ENCODE data around the gene PLXNA4.

The PLXNA4 gene

DNA sequence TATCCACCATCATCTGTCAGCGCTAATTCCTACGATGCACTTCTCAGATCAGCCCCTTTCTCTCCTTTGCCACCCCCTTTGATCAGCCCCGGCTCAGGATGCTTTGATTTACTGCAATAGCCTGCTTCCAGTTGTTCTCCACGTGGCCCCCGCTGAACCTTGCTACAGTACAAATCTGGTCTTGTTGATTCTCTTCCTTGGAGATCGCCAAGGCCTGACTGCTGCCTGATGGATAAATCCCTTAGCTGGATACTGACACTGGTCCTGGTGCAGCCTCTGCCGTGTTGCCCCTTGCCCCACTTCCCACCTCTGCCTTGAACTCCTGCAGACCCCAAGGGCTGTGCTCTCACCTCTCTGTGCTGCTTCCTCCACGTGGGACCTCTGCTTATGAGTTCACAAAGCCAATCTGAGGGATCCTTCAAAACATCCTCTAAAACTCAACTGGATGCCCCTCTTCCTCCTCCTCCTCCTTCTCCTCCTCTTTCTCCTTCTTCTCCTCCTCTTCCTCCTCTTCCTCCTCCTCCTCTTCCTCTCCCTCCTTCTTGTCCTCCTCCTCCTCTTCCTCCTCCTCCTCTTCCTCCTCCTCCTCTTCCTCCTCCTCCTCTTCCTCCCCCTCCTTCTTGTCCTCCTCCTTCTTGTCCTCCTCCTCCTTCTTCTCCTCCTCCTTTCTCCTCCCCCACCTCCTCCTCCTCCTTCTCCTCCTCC is 15.3 kb downstream of the PLXNA4 start:
- no peak for DNase-seq

DNA sequence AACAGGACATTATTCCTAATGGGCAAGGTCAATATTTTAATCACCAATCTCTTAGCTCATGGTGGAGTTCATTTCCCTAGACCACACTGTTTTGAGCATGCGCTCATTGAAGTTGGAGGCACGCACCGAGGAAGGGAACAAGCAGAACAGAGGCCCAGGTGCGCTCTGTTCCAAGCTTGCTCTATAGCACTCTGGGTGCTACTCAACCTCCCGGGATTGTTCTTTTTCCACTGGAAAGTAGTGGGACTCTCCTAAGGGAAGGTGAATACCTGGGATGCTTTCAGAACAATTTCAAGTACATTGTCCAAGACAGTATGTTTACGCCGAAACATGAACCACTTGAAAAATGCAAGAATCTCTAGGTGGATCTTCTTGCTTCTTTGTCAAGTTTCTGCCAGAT is 16.2 kb downstream of the PLXNA4 start:
- DNase-seq: no peak

DNA sequence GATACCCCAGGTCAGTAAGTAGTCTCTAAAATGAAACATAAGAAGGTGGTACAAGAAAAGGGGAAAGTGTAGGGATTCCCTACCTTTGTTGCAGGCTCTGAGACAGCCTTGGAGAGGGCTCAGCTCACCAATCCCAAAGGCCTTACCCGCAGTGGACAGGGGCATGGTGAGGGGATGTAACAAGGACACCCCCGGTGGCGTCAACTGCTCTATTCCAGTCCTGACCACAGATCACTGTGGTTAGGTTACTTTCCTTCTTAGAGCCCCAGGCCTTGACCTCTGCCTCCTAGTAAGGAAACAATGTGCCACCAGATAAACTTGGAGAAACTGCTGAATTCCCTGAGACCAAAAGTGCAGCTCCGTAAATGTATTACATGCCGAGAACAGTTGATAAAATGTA is 17.5 kb downstream of the PLXNA4 start:
- DNase-seq: no peak

DNA sequence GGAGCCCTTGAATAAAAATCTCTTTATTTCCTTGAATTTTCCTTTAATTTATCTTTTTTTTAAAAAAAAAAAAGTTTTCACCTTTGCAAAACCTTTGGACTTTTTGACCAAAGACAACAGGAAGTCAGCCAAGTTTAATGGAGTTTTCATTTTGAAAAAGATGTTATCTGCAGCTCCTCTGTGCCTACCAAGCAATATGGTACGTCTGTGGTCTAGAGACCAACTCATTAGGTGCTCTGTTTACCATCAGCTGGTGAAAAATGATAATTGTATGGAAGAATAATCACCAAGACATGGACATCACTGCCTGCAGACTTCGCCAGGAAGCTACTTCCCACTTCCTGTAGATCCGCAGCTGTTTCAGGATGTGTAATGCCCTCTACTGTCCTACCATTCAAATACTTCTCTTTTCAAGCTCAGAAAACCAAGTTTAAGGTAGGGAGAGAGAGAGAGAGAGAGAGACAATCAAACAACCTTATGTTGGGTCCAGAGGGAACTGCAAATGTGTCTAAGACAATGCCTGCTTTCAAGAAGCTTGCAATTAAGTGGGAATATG is 18.7 kb downstream of the PLXNA4 start:
- peak; percentile 49 for DNase-seq

DNA sequence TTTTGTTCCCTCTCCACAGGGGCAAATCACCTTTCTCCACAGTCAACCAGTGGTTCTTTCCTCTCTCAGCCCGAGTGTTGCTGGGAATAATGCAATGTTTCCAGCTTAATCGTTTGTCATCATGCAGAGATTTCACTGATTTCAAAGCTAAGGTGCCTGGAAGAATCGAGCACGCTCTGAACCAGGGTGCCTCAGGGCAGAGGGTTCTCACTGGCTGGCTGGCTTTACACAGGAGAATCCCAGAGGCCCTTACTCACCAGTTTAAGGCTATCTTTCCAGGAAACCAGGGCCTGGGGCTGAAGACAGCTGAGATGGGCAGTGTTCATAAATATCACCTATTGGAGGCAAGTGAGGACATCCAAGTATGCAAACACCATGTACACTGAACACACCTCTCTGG is 21.8 kb downstream of the PLXNA4 start:
- DNase-seq: no peak

DNA sequence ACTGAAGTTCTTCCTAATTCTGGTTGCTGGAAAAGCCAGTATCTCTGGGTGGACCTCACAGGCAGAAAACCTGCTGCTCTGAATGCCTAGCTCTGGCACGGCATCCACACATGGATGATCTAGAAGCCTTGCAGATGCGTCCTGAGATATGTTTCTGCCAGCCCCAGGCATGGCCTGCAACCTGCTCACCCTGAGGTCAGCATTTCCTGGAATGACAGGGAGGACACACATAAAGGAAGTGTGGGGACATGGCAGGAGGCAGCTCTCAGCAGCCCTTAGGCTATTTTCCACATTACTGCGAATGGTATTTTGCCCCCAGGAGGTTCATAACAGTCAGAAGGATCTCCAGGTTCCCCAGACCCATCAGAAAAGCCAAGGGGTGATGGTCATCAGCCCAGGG is 23.2 kb downstream of the PLXNA4 start:
- DNase-seq: no peak

DNA sequence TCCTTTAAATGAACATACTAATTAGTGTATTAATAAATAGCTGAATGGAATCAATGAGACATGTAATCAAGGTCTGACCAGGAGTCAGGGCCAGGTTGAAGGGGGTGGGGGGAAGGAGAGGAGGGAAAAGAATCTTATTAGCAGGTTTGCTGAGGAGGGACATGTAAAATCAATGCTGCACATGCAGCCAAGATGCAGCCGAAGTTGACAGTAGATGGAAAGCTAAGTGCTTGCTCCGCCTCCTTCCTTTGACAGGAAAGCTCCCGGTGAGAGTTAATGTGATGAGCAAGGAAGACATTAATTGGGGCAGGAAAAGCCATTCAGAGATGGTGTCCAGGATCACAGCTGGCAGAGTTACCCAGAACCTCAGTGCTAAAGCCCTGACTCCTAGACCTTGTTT is 24.4 kb downstream of the PLXNA4 start:
- DNase-seq: no peak

DNA sequence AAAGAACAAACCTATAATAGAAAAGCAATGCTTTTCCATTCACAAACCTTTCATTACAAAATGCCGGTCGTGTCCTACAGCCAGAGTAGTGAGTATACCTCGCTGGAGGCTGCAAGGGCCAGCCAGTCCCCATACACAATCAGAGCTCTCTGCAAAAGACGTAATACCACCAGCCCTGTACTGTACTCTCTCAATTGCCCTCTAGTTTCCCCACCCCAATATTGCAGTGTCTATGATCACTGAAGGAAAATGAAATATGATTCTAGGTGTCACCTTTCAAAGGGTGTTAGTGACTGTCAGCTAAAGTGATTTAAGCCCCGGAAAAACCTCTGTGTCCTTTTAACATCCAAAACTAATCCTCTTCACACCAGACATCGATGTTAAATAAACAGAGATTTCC is 24.8 kb downstream of the PLXNA4 start:
- DNase-seq: no peak

DNA sequence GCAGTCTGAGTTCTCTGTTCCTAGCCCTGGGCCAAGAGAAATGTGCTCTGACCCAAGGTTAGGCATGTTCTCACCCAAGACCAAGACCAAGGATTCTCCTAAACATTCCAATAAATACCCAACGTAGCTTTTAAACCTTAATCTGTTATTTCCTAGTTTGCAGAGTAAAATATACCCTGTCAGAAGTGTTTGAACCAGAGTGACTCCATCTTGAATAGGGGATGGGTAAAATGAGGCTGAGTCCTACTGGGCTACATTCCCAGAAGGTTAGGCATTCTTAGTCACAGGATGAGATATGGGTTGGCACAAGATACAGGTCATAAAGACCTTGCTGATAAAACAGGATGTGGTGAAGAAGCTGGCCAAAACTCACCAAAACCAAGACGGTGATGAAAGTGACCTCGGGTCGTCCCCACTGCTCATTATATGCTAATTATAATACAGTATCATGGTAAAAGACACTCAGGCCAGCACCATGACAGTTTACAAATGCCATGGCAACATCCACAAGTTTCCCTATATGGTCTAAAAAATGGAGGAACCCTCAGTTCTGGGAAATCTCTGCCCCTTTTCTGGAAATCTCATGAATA is 27.7 kb downstream of the PLXNA4 start:
- DNase-seq: no peak

DNA sequence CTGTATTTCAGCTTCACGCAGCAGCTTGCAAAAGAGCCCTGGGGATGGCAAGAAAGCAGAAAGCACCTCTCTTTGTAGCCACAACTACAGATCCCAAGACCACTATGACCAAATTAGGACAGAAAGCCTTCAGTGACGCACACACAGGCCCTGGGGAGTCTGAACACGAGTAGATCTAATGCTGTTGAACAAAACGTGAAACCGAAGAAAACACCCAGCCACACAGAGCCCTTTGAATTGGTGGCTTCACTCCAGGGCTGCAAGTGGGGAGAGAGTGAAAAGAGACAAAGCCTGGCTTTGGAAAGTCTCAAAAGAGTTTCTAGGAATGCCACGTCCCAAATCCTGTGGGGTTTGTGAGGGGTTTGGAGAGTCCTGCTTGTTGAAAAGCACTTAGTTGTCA is 28.4 kb downstream of the PLXNA4 start:
- no peak for DNase-seq

DNA sequence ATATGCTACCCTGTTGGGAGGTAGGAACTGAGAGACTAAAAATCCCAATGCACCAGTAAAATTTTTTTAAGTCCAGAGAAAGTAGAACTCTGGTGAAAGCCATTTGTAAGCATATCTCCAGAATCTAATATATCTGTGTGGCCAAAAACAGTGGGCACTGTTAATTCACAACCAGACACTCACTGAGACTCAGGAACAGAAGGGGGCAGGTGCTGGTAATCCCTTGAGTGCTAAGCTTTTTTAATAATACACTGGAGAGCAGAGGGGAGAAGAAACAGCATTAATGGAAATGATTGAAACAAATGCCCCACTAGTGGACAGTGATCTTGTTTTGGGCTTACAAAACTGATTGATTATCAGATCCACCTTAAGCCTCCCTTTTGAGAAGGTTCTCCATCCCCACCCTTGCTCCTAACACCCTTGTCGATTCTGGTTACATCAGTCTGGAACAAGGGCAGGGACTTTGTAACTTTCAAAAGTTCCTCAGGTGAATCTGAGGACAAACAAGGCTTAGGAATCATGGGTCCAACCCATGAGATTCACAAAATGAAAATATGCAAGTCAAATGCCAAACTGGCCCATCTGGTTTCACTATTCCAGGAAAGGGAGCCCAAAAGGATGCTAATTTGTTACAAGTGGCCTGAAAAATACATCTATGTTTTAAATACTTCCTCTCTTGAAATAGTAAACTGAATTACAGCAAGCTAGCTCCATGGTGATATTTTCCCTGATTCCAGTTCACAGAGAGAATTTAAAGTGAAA is 29.7 kb downstream of the PLXNA4 start:
- no peak for DNase-seq

DNA sequence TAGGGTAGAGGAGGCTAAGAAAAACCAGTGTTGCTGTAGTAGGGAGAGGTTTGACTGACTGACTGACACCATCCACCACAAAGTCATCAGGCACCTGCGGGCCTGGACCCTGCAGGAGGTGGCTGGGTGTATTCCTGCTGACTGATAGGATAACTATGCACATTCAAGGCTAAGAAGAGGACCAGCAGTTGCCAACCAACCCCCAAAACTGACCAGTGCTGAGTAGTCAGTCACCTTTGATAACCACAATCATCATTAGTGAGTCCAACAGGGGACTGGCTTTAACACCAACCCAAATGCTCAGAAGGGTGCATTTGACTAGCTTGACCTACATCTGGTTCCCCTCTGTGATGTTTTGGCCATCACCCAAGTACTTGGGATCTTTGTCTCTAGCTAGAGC is 30.5 kb downstream of the PLXNA4 start:
- no peak for DNase-seq

DNA sequence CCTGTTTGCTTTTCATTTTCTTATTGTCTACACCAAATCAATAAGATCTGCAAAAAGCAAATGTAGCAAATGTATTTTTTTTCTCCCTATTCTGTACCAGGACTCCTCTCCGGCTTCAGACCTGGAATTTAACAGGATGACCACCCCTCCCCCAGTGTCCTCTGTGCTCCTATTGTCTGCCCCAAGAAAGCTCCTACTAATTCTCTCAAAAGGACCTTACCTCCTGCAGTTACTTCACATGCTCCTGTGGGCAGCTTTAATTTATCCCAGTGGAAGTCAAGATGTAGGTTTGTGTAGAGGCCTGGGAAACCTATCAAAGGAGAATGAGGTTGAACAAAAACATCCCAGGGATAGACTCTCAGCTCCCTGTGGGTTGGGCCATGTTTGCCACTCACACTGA is 31.3 kb downstream of the PLXNA4 start:
- DNase-seq: no peak

DNA sequence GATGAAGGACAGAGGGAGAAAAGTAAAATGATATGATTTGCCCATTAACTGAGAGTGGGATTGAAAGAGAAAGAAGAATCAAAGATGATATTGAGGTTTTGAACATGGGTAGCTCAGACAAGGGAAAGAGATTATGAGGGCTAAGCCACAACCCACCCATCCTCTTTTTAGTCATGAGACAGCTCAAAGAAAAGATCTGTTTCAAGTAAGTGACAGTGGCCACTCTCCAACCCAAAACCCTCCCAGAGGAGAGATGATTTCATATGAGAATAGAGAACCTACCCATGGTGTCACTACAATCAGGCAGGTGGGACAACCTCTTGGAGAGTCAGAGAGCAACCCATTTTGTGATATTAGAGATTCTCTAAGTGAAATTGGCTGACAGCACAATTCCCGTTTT is 32.2 kb downstream of the PLXNA4 start:
- no peak for DNase-seq

DNA sequence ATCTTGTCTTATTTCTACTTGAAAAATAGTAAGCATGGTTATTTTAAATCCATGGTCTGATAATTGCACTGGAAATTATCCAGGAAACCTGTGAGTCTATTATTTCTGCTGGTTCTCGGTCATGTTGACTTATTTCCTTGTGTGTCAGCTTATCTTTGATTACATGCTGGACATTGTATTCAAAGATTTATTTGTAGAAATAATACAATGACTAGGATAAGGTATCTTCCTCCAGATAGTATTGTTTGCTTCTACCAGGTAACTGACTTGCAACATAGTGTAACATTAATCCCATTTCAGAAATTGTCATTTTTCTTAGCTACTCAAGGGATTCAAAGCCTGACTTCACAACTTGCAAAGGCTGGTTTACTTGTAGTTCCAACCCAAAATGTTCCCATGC is 33.4 kb downstream of the PLXNA4 start:
- no peak for DNase-seq

DNA sequence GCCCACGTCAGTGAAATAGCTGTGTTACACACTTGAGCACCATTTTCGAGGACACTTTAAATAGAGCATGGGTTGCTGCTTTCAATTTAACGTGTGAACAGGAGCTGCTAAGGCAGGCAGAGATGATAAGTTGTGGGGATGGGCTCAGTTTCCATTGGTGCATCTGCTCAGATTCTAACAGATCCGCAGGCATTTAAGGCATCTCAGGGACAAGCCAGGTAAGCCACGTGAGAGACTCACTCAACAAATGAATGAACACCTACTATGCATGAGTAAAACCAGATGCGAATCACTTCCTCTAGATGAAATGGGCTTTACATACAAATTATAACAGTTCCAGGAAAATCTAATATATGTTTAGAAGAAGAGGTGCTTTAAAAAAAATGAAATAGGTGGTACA is 34.6 kb downstream of the PLXNA4 start:
- DNase-seq: no peak

DNA sequence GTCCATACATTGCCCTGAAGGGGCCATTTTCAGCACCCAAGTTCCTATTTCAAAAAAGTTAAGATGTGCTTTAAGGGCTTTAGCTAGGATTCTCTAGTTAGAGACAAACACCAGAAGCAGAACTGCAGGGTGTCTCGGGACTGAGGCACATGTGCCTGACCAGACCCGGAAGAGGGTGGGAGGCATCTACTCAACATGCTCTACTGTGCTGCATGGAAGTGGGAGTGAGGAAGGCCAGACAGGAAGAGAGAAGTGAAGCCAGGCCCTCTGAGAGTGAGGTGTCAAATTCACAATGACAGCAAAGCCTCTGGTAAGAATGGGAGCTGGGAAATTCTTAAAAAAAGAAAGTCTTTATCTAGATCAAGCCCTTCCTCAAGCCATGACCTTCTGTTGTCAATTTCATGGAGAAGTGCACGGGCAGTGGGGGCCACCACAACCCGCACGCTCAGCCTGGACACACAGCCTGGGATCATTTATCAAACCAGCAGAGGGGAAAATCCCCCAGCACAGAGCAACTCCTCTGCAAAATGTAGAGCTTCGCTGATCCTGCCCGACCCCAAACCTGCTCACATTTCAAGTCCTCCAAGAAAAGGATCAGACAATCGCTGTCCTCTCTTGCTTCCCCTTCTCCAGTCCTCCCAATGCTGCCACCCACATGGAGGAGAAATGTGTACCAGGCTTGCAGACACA is 38.7 kb downstream of the PLXNA4 start:
- no peak for DNase-seq

DNA sequence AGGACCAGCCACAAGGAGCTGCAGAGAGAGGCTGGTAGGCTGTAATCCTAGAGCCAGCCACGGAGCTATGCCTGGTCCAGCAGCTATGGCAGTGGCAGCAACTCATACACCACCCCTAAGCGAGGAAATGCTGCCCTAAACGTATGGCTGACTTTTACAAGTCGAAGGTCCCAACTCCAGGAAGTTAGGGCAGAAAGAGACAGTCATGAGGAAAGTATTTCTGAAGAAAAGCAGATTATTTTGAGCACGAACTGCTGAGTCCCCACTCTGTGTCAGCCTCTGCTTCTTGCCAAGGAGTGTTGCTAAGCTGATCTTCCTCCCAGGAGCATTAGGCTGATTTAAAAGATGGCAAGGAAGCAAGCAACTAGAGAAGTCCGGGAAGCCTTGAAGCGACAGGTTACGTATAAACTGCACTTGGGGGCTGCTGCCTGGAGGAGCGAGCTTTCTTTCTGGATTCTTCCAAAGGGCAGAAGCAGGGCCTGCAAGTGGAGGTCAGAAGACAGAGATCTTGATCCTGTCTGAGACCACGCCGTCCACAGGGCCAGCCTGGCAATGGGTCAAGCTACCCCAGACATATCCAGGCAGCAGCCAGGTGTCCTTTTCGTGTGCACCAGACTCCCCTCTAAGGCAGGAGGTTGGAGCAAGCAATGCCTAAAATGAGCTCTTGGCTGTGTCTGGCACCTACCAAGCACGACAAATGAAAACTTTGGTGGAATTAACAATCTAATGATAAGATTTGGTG is 39.4 kb downstream of the PLXNA4 start:
- DNase-seq: no peak

DNA sequence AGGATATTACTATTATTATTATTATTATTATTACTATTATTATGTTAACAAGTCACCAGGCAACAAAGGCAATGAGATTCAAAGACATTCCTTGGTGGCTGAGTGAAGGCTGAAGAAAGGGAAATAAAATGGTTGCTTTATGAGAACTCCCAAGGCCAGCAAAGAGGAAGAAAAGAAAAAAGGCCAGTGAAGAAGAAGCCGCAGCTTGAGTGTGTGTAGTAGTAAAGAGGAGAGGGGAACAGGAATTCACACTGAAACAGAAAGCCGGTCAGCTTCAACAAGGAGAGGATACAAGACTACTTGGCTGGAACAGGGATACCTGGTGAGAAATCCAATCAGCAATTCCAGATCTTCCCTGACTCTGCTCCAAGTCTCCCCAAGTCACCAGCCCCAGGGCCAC is 42.4 kb downstream of the PLXNA4 start:
- no peak for DNase-seq

DNA sequence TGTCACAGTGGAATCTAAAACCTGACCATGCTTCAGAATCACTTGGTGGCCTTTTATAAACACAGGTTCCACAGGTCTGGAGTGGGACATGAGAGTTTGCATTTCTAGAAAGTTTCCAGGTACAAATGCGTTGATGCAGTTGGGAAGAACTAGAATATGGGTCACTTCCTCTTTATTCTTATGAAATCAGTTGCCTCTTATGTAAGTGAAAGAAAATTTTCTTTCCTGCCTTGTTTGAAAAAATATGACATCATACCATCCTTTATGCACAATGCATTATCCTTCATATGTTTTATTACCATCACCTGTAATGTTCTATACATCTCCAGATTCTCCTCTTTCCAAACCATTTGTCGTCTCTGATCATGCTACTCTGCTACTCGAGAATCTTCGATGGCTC is 44.0 kb downstream of the PLXNA4 start:
- DNase-seq: peak; percentile 0

DNA sequence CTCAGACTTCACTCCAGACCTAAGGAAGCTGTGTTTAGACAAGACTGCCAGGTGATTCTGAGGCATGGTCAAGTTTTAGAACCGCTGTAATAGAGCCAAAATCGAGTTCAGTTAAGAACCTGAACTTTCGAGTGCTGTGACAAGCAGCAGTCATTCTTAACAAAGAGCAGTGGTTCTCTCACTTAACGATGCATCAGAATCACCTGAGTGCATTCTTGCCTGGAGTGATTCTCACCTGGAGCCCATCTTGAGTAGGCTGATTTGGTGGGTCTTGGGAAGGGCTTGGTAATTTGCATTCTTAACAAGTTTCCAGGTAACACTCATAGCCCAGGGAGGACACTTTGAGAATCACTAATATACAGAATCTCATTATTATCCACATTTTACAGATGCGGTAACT is 44.7 kb downstream of the PLXNA4 start:
- DNase-seq: no peak

DNA sequence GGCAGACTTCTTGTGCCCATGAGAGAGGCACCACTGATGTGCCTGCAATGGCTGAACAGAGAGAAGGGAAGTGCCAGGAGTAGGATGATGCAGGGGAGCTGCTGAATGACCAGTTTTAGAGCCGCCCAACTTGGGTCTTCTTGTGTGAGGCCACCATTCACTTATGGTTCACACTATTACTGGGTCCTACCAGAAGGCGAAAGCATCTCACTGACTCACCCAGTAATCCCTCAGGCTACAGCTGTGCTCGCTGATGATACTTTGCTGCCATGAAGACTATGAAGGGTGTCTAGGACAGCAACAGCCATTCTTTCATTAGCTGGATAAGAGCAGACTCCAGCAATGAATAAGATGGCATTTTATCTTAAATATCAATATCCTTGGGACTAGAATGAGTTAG is 47.6 kb downstream of the PLXNA4 start:
- DNase-seq: no peak

Data from OCI-M1 (cell line).